Inflammatory macrophage (primary cell): ENCODE data around the gene SLC25A21.
"Not testable (repeated sequence)": the region's sequence is repeated elsewhere in the genome, so short reads cannot be mapped to it uniquely, and the experiment has no call there.

Experiments used
- DNase-seq, 2 donors: peaks; one replicate each; pipeline ENCODE4 v3.0.0-alpha.2; 2020 to 2022

Gene SLC25A21

DNA sequence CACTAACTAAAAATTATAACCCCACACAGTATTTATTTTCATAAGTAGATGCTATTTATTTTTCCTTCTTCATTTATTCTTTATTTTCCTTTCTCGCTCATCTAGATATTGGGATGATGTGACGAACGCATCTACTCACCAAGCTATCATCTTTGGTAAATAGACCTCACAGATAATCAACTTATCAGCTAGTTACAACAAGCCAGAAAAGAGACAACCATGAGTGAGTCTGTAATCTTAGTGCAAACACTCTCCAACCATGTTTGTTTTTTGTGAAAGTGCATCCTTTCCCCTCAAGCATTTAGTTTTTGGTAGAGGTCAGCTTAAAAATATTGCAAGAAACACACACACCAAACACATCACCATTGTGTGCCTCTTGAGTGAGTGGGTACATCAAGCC is 84.9 kb downstream of the SLC25A21 start:
- no peak for DNase-seq

DNA sequence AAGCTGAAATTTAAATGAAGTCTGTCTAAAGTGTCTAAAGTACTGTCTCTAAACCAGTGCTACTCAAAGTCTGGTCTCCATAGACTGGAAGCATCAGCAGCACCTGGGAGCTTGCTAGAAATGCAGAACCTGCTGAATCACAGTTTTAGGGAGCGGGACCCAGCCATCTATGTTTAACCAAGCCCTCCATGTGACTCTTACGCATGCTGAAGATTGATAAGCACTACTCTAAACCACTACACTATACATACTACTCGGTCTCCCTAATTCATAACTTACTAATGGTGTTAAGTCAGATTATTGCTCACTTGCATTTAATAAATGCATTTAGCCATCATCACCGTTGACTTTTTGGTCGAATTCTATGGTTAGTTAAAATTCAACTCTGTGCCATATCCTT is 88.8 kb downstream of the SLC25A21 start:
- DNase-seq = no peak

DNA sequence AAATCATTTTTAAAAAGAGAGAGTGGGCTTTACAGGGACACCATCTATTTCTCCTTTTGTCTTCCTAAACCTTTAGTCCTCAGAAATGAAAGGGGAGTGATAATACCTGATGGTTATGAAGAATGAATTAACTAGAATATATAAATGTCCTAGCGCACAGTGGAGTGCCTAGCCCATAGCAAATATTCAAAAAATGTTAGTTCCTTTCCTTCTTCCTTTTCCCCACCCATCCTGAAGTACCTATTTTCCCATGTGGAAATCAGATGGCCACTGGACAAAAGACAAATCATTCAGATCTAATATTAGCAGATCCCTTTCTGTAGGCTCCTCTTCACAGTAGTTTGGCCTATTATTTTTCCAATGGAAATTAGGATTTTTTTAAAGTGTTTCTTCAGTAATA is 90.0 kb downstream of the SLC25A21 start:
- DNase-seq = no peak

DNA sequence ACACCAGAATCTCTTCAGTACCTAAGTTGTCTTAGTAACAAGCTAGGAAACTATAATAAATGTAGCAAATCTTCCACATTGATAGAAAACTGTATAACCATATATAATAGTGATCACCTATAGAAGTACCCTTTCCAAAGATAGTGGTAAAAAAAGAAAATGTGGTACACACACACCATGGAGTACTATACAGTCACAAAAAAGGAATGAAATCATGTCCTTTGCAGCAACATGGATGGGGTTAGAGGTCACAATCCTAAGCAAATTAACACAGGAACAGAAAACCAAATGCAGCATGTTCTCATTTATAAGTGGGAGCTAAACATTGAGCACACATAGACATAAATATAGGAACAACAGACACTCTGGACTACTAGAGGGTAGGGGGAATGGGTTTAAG is 90.5 kb downstream of the SLC25A21 start:
- no peak for DNase-seq

DNA sequence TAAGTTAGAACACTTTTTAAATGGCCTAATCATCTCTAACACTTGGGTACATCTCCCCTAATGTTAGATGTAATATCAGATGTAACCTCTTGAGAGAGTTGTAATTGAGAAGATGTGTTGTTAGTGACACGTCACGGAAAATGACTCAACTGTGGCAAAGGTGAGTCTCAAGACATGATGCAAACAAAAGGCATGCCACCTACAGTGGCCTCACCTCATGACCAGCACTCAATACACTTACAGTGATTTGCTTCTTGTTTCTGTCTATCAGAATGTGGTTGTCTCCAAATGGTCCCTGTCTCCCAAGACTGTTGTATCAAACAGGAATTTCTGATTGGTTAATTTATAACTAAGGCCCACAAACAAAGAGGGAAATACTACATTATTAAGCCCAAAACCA is 91.2 kb downstream of the SLC25A21 start:
- no peak for DNase-seq

DNA sequence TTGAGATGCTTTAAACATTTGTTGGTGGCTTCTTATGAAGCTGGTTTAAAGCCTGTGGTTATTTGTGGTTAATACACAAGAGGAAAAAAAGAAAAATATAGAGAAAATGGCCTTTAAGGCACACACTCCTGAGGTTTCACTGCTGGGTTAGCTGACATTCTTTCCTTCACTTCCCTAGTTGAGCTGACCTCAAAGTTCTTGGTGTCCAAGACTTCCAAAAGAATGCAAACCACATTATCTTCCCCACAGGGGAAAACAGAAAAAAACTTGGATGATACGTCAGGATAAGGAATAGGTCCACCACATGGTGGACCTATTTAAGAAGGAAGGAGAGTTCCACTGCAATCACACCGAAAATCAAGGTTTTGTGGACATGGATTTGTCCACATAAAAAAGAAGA is 94.3 kb downstream of the SLC25A21 start:
- DNase-seq = no peak

DNA sequence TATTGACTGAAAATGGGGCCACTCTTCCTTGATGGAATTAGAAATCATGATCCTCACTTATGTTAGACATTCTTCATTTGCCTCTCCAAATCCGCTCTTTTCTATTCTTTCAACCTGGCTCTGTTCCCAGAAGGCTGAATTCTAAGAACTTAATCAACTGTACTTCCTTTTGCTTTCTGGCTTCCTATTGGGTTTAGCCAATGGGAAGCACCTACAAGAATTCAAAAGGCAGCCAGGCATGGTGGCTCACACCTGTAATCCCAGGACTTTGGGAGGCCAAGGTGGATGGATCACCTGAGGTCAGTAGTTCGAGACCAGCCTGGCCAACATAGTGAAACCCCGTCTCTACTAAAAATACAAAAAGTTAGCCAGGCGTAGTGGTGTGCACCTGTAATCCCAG is 98.1 kb downstream of the SLC25A21 start:
- DNase-seq = not testable (repeated sequence)

DNA sequence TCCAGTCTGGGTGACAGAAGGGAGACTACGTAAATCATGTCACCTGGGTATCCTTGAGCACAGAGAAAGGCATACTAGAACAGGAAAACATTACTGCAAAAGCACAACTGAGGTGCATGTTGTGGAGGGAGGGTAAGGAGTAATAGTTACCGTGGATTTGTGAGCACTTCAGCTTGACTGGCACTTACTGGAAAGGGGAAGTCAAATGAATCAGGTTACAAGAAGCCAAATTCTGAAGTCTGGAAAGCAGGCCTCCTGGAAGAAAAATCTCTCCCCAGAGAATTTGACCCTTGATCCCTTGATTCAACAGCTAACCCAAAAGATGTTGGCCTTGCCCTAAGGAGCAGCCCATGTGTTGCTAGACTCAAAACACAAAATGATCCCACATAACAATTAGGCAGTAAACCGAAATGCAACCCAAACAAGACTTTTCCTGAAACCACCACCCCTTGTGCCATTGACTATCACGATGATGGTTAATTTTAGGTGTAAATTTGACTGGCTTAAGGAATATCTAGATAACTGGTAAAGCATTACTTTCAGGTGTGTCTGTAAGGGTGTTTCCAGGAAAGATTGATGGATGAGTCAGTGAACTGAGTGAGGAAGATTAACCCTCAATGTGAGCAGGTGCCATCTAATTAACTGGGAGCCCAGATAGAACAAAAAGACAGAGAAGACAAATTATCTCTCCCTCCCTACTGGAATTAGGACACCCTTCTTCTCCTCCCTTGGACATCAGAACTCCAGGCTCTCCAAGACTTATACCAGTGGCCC is 108.8 kb downstream of the SLC25A21 start:
- DNase-seq = no peak

DNA sequence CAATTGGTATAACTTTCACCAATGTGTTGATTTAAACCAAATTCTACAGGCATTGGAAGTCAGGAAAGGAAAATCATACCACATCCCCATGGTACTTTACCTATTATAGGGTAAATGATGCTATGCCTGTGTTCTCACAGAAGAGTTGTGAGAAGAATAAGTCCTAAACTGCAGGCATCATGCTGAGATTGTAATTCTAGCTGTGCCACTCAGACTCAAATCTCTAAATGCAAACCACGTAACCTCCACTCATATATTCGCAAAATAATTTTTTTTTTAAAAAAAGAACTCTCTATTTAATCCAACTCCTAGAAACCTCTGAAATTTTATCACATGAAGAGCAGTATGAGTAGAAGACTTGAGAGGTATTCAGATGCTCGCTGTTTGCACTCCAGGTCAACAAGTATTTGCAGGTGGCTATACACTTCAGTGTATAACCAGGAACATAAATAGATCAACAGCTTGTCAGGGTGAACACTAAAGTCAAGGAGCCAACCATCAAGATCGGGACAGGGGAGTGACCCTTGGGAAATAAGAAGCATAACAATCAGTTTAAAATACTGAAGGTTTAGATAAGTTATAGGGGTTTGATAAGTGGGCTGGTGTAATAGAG is 110.1 kb downstream of the SLC25A21 start:
- no peak for DNase-seq

DNA sequence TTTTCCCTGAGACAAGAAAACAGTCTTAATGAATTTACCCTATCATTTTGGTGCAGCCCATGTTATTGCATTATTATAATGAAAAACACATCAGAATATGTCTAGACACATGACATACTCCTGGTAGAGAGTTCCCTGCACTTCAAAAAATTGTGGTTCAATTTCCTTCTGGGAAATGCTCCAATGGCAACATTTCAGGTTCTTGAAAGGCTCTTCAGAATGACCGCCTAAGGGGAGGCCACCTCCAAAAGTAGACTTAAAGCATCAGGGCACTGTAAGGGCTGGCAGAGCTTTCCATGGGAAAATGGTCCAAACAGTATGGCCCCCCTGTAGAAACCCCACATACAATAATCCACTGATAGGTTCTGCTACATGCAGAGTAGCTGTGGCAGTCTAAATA is 110.7 kb downstream of the SLC25A21 start:
- DNase-seq = no peak

DNA sequence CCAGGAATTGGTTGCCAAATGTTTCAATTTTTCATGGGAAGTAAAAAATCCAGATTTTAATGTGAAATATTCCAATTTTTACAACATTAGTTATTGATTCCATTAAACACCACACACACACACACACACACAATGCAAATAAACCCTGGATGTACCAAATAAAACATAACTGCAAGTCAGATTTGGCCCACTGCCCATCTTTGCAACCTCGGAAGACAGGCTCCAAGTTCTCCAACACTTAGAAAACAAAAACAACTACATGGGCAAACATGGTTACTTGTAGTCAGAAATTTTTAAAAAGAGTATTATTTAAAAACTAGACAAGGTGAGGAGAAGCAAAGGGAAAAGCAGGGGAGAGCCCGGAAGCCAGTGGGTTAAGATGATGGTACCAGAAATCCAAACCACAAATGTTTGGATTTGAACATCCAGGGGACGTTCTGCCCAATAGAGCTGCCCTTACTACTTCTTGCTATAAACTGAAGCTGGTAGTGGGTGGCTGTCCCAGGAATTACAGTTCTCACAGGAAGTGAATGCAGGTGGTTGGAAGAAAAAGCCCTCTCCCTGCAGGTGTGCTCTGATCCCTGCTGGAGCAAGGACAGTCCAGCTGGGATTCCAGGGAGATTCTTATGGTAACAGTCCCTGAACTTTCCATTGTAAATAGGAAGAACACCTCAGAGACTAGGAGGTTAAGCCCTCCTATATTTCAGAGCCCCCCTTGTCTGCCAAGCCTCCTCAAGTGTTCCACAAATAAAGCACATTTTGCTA is 111.7 kb downstream of the SLC25A21 start:
- DNase-seq = no peak

DNA sequence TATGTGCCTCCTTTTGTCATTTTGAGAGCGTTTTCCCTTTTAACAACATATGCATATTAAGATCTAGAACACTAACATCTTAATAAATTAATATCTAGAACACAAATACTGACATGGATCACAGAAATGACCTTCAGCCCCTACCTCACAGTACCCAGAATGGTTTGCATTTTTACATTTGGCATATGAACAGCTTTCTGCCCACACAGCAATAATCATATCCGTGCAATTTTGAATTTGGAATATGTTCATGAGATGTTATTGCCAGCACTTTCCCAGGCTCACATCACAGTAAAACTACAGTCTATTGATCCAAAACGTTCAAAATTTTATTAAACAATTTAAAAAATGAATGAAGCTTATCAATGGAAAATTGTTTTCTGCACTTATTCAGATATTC is 114.6 kb downstream of the SLC25A21 start:
- DNase-seq = no peak

DNA sequence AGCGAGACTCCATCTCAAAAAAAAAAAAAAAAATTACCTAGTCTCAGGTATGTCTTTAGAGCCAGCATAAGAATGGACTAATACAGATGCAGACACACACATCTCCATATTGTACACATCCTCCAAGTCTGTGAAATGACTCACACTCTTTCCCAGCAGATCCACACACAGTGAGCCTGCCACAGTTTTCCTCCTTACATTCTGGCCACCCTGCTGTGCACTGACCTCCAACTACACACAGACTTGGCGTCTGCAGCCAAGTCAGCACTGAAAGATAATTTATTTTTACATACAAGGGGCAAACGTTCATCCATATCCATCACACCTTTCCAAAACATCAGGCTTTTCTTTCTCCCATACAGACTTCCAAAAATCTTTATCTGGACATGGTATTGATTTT is 115.9 kb downstream of the SLC25A21 start:
- DNase-seq = no peak

DNA sequence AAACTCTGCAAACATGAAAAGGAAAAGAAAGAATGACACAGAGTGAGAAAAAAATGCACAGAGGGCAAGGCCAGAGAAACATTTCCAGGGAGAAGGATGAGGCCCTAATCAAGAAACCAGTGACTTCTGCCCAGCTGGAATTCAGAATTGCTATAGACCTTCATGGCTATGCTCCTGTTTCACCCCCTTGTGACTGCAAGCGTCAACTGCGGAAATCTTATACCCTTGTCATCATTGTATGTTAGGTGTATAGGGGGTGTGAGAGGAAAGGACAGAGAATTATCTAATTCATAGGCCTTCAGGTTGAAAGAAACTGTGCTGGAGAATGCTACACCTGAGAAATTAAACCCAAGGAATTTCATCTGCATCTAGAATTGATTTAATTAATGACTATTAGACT is 117.5 kb downstream of the SLC25A21 start:
- no peak for DNase-seq

DNA sequence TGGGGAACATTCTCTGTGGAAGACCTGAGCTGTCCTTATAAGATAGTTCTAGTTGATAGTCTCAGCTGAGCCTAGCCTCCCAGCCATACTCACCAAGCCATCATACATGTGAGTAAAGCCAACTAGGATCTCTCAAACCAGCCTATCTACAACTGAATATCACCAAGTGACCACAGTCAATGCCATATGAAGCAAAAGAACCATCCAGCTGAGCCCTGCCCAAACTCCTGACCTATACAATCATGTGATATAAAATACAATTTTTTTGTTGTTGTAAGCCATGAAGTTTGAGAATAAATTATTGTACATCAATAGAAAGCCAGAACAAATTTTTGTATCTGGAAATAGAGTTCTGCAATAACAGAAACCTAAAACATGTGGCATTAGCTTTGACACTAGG is 118.3 kb downstream of the SLC25A21 start:
- no peak for DNase-seq

DNA sequence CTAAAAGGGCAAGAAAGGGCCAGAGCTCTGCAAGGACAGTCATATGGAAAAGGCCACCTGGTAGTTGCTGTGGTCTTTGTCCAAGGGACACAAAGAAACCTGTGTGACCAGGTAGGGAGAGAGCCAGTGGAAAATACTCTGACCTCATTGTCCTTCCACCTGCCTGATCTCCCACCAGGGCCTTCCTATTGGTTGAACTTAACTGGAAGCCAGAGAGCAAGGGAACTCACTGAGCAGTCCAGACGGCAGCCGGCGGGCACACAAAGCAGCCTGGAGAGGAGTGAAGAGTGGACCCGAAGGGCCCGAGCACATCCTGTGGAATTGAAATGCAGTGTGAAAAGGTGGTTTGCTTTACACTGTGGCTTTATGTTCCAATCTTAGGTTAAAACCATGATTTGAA is 120.7 kb downstream of the SLC25A21 start:
- DNase-seq = no peak

DNA sequence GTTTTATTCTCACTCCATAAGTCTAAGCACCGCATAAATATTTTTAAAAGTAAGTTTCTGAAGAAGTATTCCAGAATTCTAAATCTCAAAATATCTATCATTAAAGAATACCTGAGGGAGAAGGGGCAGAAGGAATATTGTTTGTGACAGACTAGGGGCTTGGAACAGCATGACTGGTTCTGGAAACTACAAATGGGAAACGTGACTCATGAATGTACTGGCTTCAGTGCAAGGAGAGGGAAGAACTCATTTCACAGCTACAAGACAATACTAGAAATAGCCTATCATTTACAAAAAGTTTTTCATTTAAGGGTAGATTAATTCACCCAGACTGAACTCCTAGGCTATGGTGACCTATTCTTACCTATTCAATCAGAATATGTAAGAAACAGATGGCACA is 121.3 kb downstream of the SLC25A21 start:
- no peak for DNase-seq

DNA sequence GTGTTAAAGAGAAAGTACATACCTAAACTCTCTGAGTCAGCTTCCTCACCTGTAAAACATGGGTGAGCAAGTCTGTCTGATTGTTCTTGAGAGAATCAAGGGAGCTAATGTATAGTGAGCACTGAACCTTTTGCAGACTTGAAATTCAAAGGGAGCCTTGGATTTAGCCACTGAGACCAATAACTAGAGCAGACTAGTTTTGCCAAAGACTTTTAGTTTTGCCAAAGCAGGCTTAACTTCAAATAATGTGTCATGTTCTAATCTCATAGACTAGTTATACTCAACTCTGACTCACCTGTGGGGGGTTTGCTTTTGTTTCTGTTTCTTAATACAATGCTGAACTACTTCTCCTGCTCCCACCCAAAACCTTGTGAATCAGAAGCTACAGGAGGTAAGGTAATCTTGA is 123.7 kb downstream of the SLC25A21 start:
- no peak for DNase-seq

DNA sequence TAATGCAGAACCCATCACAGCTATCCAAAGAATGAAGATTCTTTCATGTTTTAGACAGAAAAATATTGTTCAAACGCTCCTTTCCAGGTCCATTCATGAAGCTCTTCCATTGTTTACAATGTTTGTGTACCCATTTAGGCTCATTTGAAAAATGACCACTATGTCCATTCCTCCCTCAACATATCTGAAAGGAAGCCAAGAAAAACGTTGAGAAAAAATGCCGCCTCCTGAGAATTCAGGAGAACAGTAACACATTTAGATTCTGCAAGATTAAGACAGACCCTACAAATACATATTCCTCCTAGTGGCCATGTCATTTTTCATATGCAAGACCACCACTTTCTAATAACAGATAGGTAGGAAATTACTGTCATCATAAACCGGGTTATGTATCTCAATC is 124.4 kb downstream of the SLC25A21 start:
- DNase-seq = no peak

DNA sequence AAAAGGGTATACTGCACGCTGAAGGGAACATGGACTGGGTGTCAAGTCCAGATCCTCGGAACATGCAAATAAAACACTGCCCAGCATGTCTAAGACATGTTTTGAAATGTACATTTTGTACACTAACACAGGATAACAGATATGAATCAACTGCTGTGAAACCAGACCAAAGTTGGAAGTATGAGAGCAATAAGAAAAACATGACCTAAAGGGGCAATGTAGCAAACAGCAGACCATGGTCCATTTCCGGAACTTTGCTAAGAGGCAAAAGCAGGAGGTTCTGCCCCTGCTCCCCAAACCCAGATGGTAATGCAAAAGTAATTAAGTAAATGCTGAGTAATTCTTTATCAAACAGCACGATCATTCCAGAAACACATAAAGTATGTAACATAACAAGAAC is 125.2 kb downstream of the SLC25A21 start:
- DNase-seq = no peak

DNA sequence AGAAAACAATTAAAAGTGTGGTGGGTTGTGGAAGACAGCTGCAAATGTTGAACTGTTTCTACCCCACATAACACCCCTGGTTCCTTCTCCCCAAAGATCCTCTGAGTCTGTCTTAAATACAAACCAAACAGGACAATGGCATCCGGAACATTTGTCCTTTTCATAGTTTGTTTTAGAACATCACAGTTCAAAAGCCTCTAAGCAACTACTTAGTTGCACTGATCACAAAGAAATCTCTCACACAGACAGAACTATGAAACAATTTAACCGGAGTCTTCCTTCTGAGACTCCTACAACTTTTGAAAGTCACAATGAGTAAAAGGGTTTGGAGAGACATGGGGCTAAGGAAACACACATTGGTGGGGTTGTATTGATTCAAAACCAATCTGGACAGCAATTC is 125.6 kb downstream of the SLC25A21 start:
- no peak for DNase-seq

DNA sequence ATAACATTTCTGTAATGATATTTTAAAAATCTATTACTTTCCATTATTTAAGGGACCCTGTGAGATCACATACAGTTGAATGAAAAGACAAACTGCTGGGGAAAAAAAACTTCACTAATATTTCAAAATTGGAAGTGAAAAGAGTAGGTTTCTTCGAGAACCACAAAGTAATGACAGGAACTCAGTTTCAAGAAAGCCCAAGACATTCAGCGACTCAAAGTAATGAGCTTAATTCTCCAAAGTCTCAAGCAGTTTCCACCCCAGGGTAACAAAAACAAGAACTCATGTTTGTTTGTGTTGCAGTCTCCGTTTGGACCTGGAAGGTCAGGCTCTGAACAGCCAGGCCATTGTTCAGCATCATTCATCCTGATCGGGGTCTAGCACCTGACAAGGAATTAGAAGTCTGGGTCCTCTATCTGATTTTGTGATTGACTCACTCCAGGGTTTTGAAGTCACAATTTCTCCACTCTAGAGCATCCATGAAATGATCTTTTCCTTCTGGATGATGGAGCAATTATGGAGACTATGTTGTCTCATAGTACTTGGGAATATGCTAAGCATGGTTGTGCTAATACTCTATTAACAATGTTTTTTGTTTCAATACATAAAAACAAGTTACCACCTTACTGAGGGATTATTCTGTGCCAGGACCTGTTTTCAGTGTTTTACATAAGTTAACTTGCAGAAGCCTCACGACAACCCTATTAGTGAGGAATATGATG is 126.9 kb downstream of the SLC25A21 start:
- no peak for DNase-seq
